ENCODE measurements around the gene ZNF440.
"Not testable (repeated sequence)": the region's sequence is repeated elsewhere in the genome, so short reads cannot be mapped to it uniquely, and the experiment has no call there.

Gene ZNF440

DNA sequence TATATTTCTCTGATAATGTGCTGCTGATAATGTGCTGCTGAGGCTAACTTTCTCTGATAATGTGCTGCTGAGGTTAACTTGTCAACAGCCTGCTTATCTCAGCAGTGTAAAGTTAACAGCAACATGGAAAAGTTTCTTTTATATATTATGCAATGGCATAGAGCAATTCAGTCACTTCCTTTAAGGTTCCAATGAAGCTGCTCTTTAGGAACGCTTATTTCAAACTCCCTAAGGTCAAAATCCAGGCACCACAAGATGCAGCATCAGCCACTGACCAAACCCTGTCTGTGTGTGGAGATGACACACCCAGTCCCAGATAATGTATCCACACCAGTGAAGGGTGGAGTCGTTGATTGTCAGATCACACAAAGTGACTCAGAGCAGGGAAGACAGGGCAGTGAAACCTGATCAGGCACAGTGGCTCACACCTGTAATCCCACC is 21.6 kb downstream of the ZNF440 start:
- not testable (repeated sequence) for H3K36me3 ChIP-seq (ENCODE audit: control insufficient read depth, insufficient read depth, low read length); H3K9ac ChIP-seq (ENCODE audit: low read depth, low read length); H3K27me3 ChIP-seq (ENCODE audit: control insufficient read depth, insufficient read depth, low read length); H3K4me1 ChIP-seq (ENCODE audit: control insufficient read depth, insufficient read depth, low read length); H3K4me3 ChIP-seq (ENCODE audit: low read depth, low read length)
- H3K9me3 ChIP-seq (ENCODE audit: control insufficient read depth, insufficient read depth, low read length): peaks cover 15% of the 10 kb centered on the region

DNA sequence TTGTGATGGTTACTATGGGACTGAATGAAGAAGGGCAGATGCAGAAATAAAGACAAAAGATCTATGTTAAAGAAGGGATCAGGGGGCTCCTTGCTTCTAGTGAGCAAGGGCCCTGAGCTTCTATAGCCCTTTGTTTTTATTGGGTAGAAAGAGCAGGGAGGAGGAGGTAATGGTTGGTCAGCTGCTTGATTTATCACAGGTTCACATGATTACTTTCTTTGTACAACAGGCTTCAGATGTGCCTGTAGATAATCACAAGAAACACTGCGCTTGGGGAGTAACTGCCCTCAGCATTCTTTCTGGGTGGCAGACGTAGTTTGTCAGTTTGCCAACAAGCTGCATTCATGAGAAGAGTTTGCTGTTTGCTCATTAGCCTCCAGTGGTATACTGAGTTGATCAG is 29.6 kb downstream of the ZNF440 start:
- no peaks in the 10 kb centered on the region for H3K36me3 ChIP-seq (ENCODE audit: control insufficient read depth, insufficient read depth, low read length)

DNA sequence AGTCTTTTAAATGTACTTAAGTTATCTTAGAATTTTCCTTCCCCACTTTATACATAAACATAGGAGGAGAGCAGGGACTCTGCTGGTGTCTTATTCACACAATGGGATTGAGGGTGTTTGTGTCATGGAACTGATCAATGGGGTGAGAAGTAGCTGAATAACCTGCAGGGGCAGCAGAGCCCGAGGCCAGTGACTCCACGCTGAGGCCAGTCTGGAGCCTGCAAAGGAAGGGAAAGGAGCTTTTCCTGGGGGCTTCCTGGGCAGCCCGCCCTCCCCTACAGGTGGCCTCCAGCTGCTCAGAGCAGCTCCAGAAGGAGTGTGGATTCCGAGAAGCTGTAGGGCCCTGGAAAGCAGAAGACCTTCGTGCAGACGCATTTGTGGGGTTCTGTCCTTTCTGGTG is 33.5 kb downstream of the ZNF440 start:
- not testable (repeated sequence) for H3K4me1 ChIP-seq (ENCODE audit: control insufficient read depth, insufficient read depth, low read length); H3K9ac ChIP-seq (ENCODE audit: low read depth, low read length); H3K4me3 ChIP-seq (ENCODE audit: low read depth, low read length); H3K9me3 ChIP-seq (ENCODE audit: control insufficient read depth, insufficient read depth, low read length); H3K27me3 ChIP-seq (ENCODE audit: control insufficient read depth, insufficient read depth, low read length); H3K36me3 ChIP-seq (ENCODE audit: control insufficient read depth, insufficient read depth, low read length)

More for the DNA sequence above, 29.6 kb downstream of the ZNF440 start:
- H3K4me3 ChIP-seq (ENCODE audit: low read depth, low read length): no peak overlapping the region
- no peak overlapping the region for H3K9ac ChIP-seq (ENCODE audit: low read depth, low read length)
- no peaks in the 10 kb centered on the region for H3K4me1 ChIP-seq (ENCODE audit: control insufficient read depth, insufficient read depth, low read length)
- no peaks in the 10 kb centered on the region for H3K27me3 ChIP-seq (ENCODE audit: control insufficient read depth, insufficient read depth, low read length)
- peaks cover 11% of the 10 kb centered on the region for H3K9me3 ChIP-seq (ENCODE audit: control insufficient read depth, insufficient read depth, low read length)

DNA sequence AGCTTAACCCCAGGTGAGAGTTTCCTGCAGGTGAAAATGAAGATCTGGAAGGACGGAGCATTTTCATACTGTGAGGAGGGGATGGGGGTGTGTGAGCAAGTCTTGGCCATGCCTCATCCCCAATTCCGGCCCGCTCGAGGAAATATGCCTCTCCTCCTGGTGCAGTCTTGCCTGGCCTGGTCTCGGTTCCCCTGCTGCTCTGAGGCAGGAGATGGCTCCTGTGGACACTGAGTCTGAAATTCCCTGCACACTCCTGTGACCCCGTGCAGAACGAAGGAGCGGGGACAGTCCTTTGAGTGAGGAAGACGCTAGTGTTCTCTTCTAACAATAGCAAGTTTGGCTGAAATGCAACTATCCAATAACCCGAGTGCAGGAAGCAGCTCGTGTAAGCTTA is 34.1 kb downstream of the ZNF440 start:
- H3K9ac ChIP-seq (ENCODE audit: low read depth, low read length): no peak overlapping the region
- no peaks in the 10 kb centered on the region for H3K36me3 ChIP-seq (ENCODE audit: control insufficient read depth, insufficient read depth, low read length)
- H3K27me3 ChIP-seq (ENCODE audit: control insufficient read depth, insufficient read depth, low read length): no peaks in the 10 kb centered on the region
- H3K4me3 ChIP-seq (ENCODE audit: low read depth, low read length): no peak overlapping the region
- H3K4me1 ChIP-seq (ENCODE audit: control insufficient read depth, insufficient read depth, low read length): no peaks in the 10 kb centered on the region
- H3K9me3 ChIP-seq (ENCODE audit: control insufficient read depth, insufficient read depth, low read length): peaks cover 6% of the 10 kb centered on the region

DNA sequence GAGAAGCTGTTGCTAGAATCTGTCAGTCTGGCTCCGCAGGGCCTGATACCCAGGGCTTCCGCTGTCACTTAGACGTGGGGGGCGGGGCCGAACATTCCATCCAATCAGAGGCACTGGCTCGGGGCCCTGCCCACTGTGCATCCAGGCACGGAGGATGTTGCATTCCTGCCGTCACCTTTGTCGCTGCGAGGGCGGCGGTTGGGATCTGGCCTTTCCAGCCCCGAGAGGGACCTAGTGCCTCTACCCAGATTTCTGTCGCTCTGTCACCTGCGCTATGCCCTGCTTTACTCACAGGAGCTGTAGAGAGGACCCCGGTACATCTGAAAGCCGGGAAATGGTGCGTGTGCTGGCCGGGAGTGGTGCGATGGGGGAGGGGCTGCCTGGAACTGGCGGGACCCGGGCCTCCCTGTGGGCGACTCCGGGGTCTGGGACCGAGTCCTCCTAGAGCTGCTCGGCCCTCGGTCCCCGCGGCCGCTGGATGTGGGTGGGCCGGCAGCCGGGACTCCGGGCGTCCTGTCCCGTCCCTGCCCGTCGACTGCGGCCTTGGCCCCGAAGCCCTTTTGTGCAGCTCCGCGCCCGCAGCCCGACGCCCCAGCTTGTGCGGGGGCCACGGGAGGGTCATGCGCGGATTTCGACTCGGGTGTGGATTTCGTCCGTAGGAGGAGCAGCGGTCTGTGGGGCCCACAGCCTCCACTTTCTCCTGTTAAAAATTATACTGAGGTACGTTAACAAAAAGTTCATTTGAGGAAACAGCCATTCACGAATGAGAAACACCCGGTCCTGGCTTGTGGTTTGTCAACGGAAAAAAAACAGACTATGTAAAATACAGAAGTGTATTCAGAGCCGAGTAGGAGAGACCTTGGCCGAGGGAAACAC is 34.8 kb downstream of the ZNF440 start, which contains the start of gene ZNF439:
TSS of gene ZNF439 (plus strand) at position 133 of the 876 bp plus-strand sequence. CDS start at position 275, 142 bp downstream.
- H3K4me3 ChIP-seq (ENCODE audit: low read depth, low read length): no peak within 1 kb of the TSS
- H3K36me3 ChIP-seq (ENCODE audit: control insufficient read depth, insufficient read depth, low read length): no peaks in the 10 kb centered on the region
- H3K9ac ChIP-seq (ENCODE audit: low read depth, low read length): no peak within 1 kb of the TSS
- H3K4me1 ChIP-seq (ENCODE audit: control insufficient read depth, insufficient read depth, low read length): no peaks in the 10 kb centered on the region
- H3K9me3 ChIP-seq (ENCODE audit: control insufficient read depth, insufficient read depth, low read length): peaks cover 6% of the 10 kb centered on the region
- no peaks in the 10 kb centered on the region for H3K27me3 ChIP-seq (ENCODE audit: control insufficient read depth, insufficient read depth, low read length)

DNA sequence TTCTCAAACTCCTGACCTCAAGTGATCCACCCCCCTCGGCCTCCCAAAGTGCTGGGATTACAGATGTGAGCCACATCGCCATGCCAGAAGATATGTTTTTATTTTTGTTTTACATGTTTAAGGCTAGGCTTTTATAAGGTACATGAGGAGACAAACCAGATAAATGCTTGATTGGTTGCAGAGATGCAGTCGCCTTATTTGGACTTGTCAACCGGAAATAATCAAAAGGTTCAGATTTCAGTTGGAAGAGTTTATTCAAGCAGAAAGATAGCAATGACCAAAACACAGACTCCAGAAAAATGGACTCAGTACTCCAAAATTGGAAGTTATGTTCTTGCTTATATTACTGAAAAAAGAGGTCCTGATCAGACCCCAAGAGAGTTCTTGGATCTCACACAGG is 36.2 kb downstream of the ZNF440 start:
- H3K36me3 ChIP-seq (ENCODE audit: control insufficient read depth, insufficient read depth, low read length); H3K27me3 ChIP-seq (ENCODE audit: control insufficient read depth, insufficient read depth, low read length); H3K9ac ChIP-seq (ENCODE audit: low read depth, low read length); H3K4me3 ChIP-seq (ENCODE audit: low read depth, low read length); H3K4me1 ChIP-seq (ENCODE audit: control insufficient read depth, insufficient read depth, low read length); H3K9me3 ChIP-seq (ENCODE audit: control insufficient read depth, insufficient read depth, low read length): not testable (repeated sequence)

DNA sequence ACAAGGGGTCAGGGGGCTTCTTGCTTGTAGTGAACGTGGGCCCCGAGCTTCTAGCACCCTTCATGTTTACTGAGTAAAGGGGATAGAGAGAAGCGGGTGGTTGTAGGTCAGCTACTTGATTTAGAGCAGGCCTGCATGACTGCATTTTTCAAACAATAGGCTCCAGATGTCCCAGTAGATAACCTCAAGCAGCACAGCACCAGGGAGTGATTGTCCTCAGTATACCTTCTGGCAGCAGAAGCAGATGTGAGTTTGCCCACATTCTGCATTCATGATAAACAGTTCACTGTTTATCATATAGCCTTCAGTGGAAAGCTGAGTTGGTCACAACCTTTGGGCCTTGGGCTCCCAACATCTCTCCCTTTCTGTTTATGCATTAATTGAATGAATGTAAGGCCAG is 39.3 kb downstream of the ZNF440 start:
- no peak overlapping the region for H3K4me3 ChIP-seq (ENCODE audit: low read depth, low read length)
- H3K9ac ChIP-seq (ENCODE audit: low read depth, low read length): no peak overlapping the region
- H3K36me3 ChIP-seq (ENCODE audit: control insufficient read depth, insufficient read depth, low read length): no peaks in the 10 kb centered on the region
- no peaks in the 10 kb centered on the region for H3K27me3 ChIP-seq (ENCODE audit: control insufficient read depth, insufficient read depth, low read length)
- peaks cover 18% of the 10 kb centered on the region for H3K9me3 ChIP-seq (ENCODE audit: control insufficient read depth, insufficient read depth, low read length)
- H3K4me1 ChIP-seq (ENCODE audit: control insufficient read depth, insufficient read depth, low read length): no peaks in the 10 kb centered on the region

DNA sequence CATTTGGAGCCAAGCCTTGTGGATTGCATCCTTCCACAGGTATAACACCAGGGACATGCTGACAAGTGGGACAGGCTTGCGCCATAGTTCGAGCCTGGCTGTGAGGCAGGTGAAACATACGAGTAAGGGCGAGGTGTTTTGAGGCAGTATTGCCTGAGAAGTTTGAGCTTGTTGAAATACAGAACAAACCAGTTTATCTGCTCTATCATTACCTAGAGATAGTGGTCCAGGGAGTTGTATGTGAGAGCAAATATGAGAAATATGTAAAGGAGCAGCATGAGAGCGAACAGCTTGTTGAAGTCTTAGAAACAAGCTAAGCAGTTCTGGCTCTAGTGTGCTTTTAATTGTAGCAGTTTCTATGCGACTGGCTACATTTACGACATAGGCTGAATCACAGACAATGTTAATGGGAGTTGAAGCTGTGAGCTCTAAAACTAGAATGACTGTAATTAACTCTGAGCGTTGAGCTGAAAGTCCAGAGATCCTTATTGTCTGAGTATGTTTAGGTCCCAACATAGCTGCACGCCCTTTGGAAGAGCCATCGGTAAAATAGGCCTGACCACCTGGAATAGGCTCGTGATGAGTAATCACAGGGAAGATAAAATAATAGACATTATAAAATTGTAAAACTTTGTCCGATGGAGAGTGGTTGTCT is 42.6 kb downstream of the ZNF440 start:
- H3K4me1 ChIP-seq (ENCODE audit: control insufficient read depth, insufficient read depth, low read length): no peaks in the 10 kb centered on the region
- H3K36me3 ChIP-seq (ENCODE audit: control insufficient read depth, insufficient read depth, low read length): no peaks in the 10 kb centered on the region
- H3K4me3 ChIP-seq (ENCODE audit: low read depth, low read length): no peak overlapping the region
- no peak overlapping the region for H3K9ac ChIP-seq (ENCODE audit: low read depth, low read length)
- no peaks in the 10 kb centered on the region for H3K27me3 ChIP-seq (ENCODE audit: control insufficient read depth, insufficient read depth, low read length)
- H3K9me3 ChIP-seq (ENCODE audit: control insufficient read depth, insufficient read depth, low read length): peaks cover 18% of the 10 kb centered on the region

DNA sequence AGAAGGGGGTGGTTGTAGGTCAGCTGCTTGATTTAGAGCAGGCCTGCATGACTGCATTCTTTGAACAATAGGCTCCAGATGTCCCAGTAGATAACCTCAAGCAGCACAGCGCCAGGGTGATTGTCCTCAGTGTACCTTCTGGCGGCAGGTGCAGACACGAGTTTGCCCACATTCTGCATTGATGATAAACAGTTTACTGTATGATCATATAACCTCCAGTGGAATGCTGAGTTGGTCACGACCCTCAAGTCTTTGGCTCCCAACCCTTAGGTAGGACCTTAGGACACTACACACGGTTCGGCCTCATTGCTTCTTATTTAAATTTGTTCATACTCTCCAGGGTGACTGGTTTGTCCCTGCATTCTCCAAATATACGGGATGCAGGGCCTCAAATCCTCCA is 46.6 kb downstream of the ZNF440 start:
- no peaks in the 10 kb centered on the region for H3K36me3 ChIP-seq (ENCODE audit: control insufficient read depth, insufficient read depth, low read length)
- H3K27me3 ChIP-seq (ENCODE audit: control insufficient read depth, insufficient read depth, low read length): no peaks in the 10 kb centered on the region
- peaks cover 16% of the 10 kb centered on the region for H3K9me3 ChIP-seq (ENCODE audit: control insufficient read depth, insufficient read depth, low read length)
- H3K4me3 ChIP-seq (ENCODE audit: low read depth, low read length): no peak overlapping the region
- no peak overlapping the region for H3K9ac ChIP-seq (ENCODE audit: low read depth, low read length)
- no peaks in the 10 kb centered on the region for H3K4me1 ChIP-seq (ENCODE audit: control insufficient read depth, insufficient read depth, low read length)

DNA sequence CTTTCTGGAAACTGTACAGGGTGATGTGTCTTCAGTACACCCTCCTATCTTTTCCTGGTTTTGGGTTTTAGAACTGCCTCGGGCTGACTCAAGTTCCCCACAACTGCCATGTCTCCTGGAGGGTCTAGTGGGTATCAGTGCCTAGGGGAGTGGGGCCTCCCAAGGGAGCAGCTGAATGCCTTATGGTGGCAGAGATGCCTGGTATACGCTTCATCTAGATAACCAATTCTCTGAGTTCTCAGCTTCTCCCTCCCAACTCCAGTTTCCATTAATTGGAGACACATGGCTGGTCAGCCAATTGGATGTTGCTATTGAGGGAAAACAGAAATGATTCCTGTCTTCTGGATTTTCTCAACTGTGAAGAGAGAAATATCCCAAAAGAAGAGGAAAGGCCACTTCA is 47.2 kb downstream of the ZNF440 start:
- Histone ChIP-seq H3K4me3 (ENCODE audit: low read depth, low read length) (no peak overlapping the region), H3K4me1 (ENCODE audit: control insufficient read depth, insufficient read depth, low read length) (no peaks in the 10 kb centered on the region), H3K27me3 (ENCODE audit: control insufficient read depth, insufficient read depth, low read length) (no peaks in the 10 kb centered on the region), H3K9me3 (ENCODE audit: control insufficient read depth, insufficient read depth, low read length) (peaks cover 13% of the 10 kb centered on the region), H3K36me3 (ENCODE audit: control insufficient read depth, insufficient read depth, low read length) (no peaks in the 10 kb centered on the region), H3K9ac (ENCODE audit: low read depth, low read length) (no peak overlapping the region)

DNA sequence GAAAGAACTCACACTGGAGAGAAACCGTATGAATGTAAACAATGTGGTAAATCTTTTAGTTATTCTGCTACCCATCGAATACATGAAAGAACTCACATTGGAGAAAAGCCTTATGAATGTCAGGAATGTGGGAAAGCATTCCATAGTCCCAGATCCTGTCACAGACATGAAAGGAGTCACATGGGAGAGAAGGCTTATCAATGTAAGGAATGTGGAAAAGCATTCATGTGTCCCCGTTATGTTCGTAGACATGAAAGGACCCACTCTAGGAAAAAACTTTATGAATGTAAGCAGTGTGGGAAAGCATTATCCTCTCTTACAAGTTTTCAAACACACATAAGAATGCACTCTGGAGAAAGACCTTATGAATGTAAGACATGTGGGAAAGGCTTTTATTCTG is 53.7 kb downstream of the ZNF440 start:
- H3K36me3 ChIP-seq (ENCODE audit: control insufficient read depth, insufficient read depth, low read length); H3K4me3 ChIP-seq (ENCODE audit: low read depth, low read length); H3K27me3 ChIP-seq (ENCODE audit: control insufficient read depth, insufficient read depth, low read length); H3K9ac ChIP-seq (ENCODE audit: low read depth, low read length); H3K4me1 ChIP-seq (ENCODE audit: control insufficient read depth, insufficient read depth, low read length): not testable (repeated sequence)
- peaks cover 14% of the 10 kb centered on the region for H3K9me3 ChIP-seq (ENCODE audit: control insufficient read depth, insufficient read depth, low read length)

DNA sequence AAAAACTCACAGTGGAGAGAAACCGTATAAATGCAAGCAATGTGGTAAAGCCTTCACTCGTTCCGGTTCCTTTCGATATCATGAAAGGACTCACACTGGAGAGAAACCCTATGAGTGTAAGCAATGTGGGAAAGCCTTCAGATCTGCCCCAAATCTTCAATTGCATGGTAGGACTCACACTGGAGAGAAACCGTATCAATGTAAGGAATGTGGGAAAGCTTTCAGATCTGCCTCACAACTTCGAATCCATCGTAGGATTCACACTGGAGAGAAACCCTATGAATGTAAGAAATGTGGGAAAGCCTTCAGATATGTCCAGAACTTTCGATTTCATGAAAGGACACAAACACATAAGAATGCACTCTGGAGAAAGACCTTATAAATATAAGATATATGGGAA is 54.1 kb downstream of the ZNF440 start:
- Histone ChIP-seq H3K4me1 (ENCODE audit: control insufficient read depth, insufficient read depth, low read length) (no peaks in the 10 kb centered on the region), H3K4me3 (ENCODE audit: low read depth, low read length) (no peak overlapping the region), H3K9ac (ENCODE audit: low read depth, low read length) (no peak overlapping the region), H3K27me3 (ENCODE audit: control insufficient read depth, insufficient read depth, low read length) (no peaks in the 10 kb centered on the region), H3K9me3 (ENCODE audit: control insufficient read depth, insufficient read depth, low read length) (peaks cover 14% of the 10 kb centered on the region), H3K36me3 (ENCODE audit: control insufficient read depth, insufficient read depth, low read length) (no peaks in the 10 kb centered on the region)

Measured in iPS-15b (cell line).